ENCODE results near the gene KRT73. TPM values are rescaled to one million over a fixed set of nuclear protein-coding genes. Genes with fewer than 3 reads are reported as not detected.
A peak's percentile ranks its signal among the peaks of the same experiment; 100 is the strongest.

Gene KRT73
- total RNA-seq, 6 experiments from 2014 or later, result not detected

DNA sequence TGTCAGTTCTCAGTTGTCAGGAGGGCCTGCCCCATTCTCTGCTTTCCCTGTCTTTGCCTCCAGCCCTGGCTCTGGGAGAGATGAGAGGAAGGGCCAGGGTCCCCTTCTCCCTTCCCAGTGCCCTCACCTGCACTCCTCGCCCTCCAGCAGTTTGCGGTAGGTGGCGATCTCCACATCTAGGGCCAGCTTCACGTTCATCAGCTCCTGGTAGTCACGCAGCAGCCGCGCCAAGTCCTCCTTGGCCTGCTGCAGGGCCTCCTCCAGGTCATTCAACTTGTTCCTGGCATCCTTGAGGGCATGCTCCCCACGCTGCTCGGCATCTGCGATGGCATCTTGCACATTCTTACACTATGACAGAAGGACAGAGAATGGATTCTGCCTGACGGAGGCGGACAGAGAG lies 28.3 kb upstream of the KRT73 start:
- ATAC-seq (no peak), DNase-seq (no peak)
- Histone ChIP-seq H3K4me3 (no peak overlapping the region), H3K9me3 (no peaks in the 10 kb centered on the region), H3K27me3 (no peaks in the 10 kb centered on the region), H3K36me3 (no peaks in the 10 kb centered on the region), H3K4me1 (no peaks in the 10 kb centered on the region), H3K27ac (no peak overlapping the region)
- WGBS (ENCODE audit: insufficient coverage, low coverage, low lambda C conversion rate, missing lambda C conversion rate), result 91% methylated on average over 6 of the region's 12 CpGs
- intact Hi-C loops (cut with DNase I), result no loop called here
- no peak for TF ChIP-seq POLR2A (IDR thresholded peaks at IDR 0.05)
- TF ChIP-seq, protein P1, sequence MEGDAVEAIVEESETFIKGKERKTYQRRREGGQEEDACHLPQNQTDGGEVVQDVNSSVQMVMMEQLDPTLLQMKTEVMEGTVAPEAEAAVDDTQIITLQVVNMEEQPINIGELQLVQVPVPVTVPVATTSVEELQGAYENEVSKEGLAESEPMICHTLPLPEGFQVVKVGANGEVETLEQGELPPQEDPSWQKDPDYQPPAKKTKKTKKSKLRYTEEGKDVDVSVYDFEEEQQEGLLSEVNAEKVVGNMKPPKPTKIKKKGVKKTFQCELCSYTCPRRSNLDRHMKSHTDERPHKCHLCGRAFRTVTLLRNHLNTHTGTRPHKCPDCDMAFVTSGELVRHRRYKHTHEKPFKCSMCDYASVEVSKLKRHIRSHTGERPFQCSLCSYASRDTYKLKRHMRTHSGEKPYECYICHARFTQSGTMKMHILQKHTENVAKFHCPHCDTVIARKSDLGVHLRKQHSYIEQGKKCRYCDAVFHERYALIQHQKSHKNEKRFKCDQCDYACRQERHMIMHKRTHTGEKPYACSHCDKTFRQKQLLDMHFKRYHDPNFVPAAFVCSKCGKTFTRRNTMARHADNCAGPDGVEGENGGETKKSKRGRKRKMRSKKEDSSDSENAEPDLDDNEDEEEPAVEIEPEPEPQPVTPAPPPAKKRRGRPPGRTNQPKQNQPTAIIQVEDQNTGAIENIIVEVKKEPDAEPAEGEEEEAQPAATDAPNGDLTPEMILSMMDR (IDR thresholded peaks at IDR 0.05), result no peak

DNA sequence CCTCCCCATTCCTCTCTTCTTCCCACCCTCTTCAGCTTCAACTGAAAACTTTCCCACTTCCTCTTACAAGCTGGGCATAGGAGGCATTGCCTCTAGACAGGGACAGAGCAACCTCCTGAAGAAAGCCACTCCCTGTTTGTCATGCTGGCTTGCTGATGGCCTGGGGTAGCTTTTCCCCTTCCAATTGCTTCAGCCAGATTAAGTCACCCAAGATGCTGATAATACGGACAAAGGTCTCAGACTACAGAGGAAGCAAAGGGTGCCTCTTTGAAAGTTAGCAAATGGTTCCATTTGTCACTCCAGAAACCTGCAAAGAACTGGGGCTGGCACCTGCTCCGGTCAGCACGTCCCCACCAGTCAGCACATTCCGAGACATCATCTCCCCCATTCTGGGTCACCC lies 27.6 kb upstream of the KRT73 start:
- no peak for TF ChIP-seq POLR2A (IDR thresholded peaks at IDR 0.05)
- TF ChIP-seq, protein P1 (IDR thresholded peaks at IDR 0.05), result no peak
- Histone ChIP-seq H3K9me3 (no peaks in the 10 kb centered on the region), H3K27ac (no peak overlapping the region), H3K4me1 (no peaks in the 10 kb centered on the region), H3K4me3 (no peak overlapping the region), H3K36me3 (no peaks in the 10 kb centered on the region), H3K27me3 (no peaks in the 10 kb centered on the region)
- intact Hi-C loops (cut with DNase I), result no loop called here
- ATAC-seq, result no peak
- no peak for DNase-seq
- no CpG with 5 or more reads among the region's 4 CpGs for WGBS (ENCODE audit: insufficient coverage, low coverage, low lambda C conversion rate, missing lambda C conversion rate)

DNA sequence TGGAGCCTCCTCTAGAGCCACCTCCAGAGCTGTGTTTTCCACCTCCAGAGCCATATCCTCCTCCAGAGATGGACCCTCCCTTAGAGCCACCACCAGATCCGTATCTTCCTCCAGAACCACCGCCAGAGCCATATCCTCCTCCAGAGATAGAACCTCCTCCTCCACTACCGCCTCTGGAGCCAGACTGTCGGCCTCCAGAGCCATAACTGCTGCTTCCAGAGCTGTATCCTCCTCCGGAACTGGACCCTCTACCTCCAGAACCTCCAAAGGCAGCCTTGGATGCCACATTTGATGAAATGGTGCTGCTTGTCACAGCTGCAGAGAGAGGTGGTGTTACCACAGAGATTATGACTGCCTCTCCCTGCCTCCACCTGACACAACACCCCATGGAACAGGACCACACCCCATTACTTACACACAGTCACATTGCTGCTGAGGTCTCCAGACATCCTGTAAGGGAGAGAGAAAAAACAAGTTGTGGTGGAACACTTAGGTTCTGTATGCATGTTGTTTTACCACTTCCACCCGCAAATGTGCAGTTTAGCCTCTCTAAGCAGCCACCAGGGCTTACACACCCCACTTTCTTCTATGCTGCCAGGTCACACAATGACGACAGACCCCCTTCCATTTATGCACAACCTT lies 26.9 kb upstream of the KRT73 start:
- WGBS (ENCODE audit: insufficient coverage, low coverage, low lambda C conversion rate, missing lambda C conversion rate), result 31% methylated on average over 7 of the region's 7 CpGs
- ATAC-seq, result peak in 2 of 4 donors; percentile 13 to 20

DNA sequence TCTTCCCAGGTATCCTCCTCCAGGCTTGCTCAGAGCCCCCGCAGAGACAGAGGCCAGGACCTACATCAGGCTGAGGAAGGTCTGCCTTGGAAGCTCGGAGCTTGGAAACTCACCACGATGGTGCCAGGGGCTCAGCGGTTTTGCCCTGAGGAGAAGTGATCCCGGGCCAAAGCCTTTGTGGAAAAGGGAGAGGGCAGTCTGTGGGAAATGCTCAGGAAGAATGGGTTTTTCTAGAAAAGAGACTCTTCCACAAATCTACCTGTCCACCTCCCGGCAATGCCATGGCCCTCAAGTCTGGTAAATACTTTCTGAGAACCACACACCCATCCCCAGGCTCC lies 25.7 kb upstream of the KRT73 start:
- DNase-seq (no peak), ATAC-seq (no peak)
- Histone ChIP-seq H3K4me3 (no peak overlapping the region), H3K9me3 (no peaks in the 10 kb centered on the region), H3K4me1 (no peaks in the 10 kb centered on the region), H3K27me3 (no peaks in the 10 kb centered on the region), H3K27ac (no peak overlapping the region), H3K36me3 (no peaks in the 10 kb centered on the region)
- TF ChIP-seq, protein P1 (IDR thresholded peaks at IDR 0.05), result no peak
- no peak for TF ChIP-seq POLR2A (IDR thresholded peaks at IDR 0.05)
- intact Hi-C loops (cut with DNase I), result no loop called here
- WGBS (ENCODE audit: insufficient coverage, low coverage, low lambda C conversion rate, missing lambda C conversion rate), result 50% methylated on average over 1 of the region's 6 CpGs

More for the DNA sequence above, 26.9 kb upstream of the KRT73 start:
- Histone ChIP-seq H3K27me3 (no peaks in the 10 kb centered on the region), H3K36me3 (no peaks in the 10 kb centered on the region), H3K9me3 (no peaks in the 10 kb centered on the region), H3K4me3 (no peak overlapping the region), H3K27ac (no peak overlapping the region), H3K4me1 (no peaks in the 10 kb centered on the region)
- intact Hi-C loops (cut with DNase I), result no loop called here
- DNase-seq, result no peak
- no peak for TF ChIP-seq POLR2A (IDR thresholded peaks at IDR 0.05)
- TF ChIP-seq, protein P1 (IDR thresholded peaks at IDR 0.05), result no peak

Data from right lobe of liver (tissue), 6 donors.